ENCODE data around the gene ATXN7L3B. TPM values are rescaled to one million over a fixed set of nuclear protein-coding genes. Genes with fewer than 3 reads are reported as not detected.

Gene ATXN7L3B
- total and polyA plus RNA-seq, 2 experiments from 2014 or later, result 14.0 to 40.8 TPM

DNA sequence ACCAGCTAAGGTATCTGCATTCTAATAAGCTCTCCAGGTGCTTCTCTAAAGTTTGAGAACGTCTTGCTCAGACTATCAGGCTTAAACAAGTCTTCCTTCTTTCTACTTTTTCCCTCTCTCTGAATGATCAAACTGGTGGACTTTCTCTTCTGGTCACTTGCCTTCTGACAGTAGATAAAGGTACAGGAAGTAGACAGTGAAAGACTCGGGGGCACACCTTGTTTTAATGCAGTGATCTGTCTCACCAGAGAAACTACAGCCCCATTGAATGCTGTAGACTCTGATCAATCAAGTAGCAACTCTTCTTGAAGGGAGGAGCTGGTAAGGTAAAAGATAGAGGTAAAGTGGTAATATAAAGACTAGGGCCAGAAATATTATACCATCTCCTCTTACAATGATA lies 48.1 kb upstream of the ATXN7L3B start:
- no peaks in the 10 kb centered on the region for H3K36me3 ChIP-seq (ENCODE audit: insufficient read depth)
- H3K9me2 ChIP-seq (ENCODE audit: insufficient read depth), result no peaks in the 10 kb centered on the region
- Mint-ChIP-seq H3K4me1 (peaks cover 11% of the 10 kb centered on the region; the same call in 2 of the 3 replicates), H3K27me3 (ENCODE audit: insufficient read depth, low read depth, poor library complexity) (no peaks in the 10 kb centered on the region), H3K36me3 (ENCODE audit: low read depth) (no peaks in the 10 kb centered on the region), H3K4me3 (no peak overlapping the region), H3K27ac (no peak overlapping the region), H3K9me3 (no peaks in the 10 kb centered on the region)
- H4K20me1 ChIP-seq (replicated peaks; ENCODE audit: insufficient read depth), result no peaks in the 10 kb centered on the region
- TF ChIP-seq EZH2phosphoT487 (IDR thresholded peaks at IDR 0.05; ENCODE audit: unreplicated experiment) (no peak), NANOG (IDR thresholded peaks at IDR 0.05; ENCODE audit: borderline replicate concordance) (no peak), JUNB (IDR thresholded peaks at IDR 0.05; ENCODE audit: unreplicated experiment) (no peak), EZH2 (IDR thresholded peaks at IDR 0.05; ENCODE audit: low read depth, unreplicated experiment) (no peak), ZNF331 (CRISPR knock-in tag; IDR thresholded peaks at IDR 0.05; ENCODE audit: low read depth) (no peak), STAT1 (IDR thresholded peaks at IDR 0.05; ENCODE audit: unreplicated experiment) (no peak), CREB1 (CRISPR knock-in tag; IDR thresholded peaks at IDR 0.05; ENCODE audit: low read depth) (no peak), ZNF114 (CRISPR knock-in tag; IDR thresholded peaks at IDR 0.05) (no peak), POLR2AphosphoS5 (IDR thresholded peaks at IDR 0.05; ENCODE audit: low read depth) (no peak)
- TF ChIP-seq, protein P1, sequence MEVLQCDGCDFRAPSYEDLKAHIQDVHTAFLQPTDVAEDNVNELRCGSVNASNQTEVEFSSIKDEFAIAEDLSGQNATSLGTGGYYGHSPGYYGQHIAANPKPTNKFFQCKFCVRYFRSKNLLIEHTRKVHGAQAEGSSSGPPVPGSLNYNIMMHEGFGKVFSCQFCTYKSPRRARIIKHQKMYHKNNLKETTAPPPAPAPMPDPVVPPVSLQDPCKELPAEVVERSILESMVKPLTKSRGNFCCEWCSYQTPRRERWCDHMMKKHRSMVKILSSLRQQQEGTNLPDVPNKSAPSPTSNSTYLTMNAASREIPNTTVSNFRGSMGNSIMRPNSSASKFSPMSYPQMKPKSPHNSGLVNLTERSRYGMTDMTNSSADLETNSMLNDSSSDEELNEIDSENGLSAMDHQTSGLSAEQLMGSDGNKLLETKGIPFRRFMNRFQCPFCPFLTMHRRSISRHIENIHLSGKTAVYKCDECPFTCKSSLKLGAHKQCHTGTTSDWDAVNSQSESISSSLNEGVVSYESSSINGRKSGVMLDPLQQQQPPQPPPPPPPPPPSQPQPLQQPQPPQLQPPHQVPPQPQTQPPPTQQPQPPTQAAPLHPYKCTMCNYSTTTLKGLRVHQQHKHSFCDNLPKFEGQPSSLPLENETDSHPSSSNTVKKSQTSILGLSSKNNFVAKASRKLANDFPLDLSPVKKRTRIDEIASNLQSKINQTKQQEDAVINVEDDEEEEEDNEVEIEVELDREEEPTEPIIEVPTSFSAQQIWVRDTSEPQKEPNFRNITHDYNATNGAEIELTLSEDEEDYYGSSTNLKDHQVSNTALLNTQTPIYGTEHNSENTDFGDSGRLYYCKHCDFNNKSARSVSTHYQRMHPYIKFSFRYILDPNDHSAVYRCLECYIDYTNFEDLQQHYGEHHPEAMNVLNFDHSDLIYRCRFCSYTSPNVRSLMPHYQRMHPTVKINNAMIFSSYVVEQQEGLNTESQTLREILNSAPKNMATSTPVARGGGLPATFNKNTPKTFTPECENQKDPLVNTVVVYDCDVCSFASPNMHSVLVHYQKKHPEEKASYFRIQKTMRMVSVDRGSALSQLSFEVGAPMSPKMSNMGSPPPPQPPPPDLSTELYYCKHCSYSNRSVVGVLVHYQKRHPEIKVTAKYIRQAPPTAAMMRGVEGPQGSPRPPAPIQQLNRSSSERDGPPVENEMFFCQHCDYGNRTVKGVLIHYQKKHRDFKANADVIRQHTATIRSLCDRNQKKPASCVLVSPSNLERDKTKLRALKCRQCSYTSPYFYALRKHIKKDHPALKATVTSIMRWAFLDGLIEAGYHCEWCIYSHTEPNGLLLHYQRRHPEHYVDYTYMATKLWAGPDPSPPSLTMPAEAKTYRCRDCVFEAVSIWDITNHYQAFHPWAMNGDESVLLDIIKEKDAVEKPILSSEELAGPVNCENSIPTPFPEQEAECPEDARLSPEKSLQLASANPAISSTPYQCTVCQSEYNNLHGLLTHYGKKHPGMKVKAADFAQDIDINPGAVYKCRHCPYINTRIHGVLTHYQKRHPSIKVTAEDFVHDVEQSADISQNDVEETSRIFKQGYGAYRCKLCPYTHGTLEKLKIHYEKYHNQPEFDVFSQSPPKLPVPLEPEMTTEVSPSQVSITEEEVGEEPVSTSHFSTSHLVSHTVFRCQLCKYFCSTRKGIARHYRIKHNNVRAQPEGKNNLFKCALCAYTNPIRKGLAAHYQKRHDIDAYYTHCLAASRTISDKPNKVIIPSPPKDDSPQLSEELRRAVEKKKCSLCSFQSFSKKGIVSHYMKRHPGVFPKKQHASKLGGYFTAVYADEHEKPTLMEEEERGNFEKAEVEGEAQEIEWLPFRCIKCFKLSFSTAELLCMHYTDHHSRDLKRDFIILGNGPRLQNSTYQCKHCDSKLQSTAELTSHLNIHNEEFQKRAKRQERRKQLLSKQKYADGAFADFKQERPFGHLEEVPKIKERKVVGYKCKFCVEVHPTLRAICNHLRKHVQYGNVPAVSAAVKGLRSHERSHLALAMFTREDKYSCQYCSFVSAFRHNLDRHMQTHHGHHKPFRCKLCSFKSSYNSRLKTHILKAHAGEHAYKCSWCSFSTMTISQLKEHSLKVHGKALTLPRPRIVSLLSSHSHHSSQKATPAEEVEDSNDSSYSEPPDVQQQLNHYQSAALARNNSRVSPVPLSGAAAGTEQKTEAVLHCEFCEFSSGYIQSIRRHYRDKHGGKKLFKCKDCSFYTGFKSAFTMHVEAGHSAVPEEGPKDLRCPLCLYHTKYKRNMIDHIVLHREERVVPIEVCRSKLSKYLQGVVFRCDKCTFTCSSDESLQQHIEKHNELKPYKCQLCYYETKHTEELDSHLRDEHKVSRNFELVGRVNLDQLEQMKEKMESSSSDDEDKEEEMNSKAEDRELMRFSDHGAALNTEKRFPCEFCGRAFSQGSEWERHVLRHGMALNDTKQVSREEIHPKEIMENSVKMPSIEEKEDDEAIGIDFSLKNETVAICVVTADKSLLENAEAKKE (CRISPR knock-in tag; IDR thresholded peaks at IDR 0.05), result no peak
- TF ChIP-seq, protein P2, sequence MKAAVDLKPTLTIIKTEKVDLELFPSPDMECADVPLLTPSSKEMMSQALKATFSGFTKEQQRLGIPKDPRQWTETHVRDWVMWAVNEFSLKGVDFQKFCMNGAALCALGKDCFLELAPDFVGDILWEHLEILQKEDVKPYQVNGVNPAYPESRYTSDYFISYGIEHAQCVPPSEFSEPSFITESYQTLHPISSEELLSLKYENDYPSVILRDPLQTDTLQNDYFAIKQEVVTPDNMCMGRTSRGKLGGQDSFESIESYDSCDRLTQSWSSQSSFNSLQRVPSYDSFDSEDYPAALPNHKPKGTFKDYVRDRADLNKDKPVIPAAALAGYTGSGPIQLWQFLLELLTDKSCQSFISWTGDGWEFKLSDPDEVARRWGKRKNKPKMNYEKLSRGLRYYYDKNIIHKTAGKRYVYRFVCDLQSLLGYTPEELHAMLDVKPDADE (IDR thresholded peaks at IDR 0.05), result no peak
- TF ChIP-seq, protein P3, sequence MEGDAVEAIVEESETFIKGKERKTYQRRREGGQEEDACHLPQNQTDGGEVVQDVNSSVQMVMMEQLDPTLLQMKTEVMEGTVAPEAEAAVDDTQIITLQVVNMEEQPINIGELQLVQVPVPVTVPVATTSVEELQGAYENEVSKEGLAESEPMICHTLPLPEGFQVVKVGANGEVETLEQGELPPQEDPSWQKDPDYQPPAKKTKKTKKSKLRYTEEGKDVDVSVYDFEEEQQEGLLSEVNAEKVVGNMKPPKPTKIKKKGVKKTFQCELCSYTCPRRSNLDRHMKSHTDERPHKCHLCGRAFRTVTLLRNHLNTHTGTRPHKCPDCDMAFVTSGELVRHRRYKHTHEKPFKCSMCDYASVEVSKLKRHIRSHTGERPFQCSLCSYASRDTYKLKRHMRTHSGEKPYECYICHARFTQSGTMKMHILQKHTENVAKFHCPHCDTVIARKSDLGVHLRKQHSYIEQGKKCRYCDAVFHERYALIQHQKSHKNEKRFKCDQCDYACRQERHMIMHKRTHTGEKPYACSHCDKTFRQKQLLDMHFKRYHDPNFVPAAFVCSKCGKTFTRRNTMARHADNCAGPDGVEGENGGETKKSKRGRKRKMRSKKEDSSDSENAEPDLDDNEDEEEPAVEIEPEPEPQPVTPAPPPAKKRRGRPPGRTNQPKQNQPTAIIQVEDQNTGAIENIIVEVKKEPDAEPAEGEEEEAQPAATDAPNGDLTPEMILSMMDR (conservative IDR thresholded peaks at IDR 0.05; ENCODE audit: low read depth in 2 of 2), result no peak
- TF ChIP-seq, protein P4, sequence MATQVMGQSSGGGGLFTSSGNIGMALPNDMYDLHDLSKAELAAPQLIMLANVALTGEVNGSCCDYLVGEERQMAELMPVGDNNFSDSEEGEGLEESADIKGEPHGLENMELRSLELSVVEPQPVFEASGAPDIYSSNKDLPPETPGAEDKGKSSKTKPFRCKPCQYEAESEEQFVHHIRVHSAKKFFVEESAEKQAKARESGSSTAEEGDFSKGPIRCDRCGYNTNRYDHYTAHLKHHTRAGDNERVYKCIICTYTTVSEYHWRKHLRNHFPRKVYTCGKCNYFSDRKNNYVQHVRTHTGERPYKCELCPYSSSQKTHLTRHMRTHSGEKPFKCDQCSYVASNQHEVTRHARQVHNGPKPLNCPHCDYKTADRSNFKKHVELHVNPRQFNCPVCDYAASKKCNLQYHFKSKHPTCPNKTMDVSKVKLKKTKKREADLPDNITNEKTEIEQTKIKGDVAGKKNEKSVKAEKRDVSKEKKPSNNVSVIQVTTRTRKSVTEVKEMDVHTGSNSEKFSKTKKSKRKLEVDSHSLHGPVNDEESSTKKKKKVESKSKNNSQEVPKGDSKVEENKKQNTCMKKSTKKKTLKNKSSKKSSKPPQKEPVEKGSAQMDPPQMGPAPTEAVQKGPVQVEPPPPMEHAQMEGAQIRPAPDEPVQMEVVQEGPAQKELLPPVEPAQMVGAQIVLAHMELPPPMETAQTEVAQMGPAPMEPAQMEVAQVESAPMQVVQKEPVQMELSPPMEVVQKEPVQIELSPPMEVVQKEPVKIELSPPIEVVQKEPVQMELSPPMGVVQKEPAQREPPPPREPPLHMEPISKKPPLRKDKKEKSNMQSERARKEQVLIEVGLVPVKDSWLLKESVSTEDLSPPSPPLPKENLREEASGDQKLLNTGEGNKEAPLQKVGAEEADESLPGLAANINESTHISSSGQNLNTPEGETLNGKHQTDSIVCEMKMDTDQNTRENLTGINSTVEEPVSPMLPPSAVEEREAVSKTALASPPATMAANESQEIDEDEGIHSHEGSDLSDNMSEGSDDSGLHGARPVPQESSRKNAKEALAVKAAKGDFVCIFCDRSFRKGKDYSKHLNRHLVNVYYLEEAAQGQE (IDR thresholded peaks at IDR 0.05; ENCODE audit: unreplicated experiment), result no peak
- H2AFZ ChIP-seq, result no peak overlapping the region
- H3F3A ChIP-seq (replicated peaks; ENCODE audit: low read depth), result no peaks in the 10 kb centered on the region
- no peaks in the 10 kb centered on the region for H3K79me2 ChIP-seq (replicated peaks; ENCODE audit: insufficient read depth)
- H3K4me2 ChIP-seq, result no peak overlapping the region
- peaks cover 13% of the 10 kb centered on the region for H3K4me1 ChIP-seq (ENCODE audit: insufficient read depth)
- DNase-seq (ENCODE audit: low spot score), result no peak
- H3K27ac ChIP-seq (ENCODE audit: low read depth), result no peak overlapping the region
- no peak for ATAC-seq
- H3K27me3 ChIP-seq (ENCODE audit: insufficient read depth), result no peaks in the 10 kb centered on the region
- H3K4me3 ChIP-seq, result no peak overlapping the region

Data from GM23338 (cell line).